Muscle layer of duodenum (tissue), 2 donors: ENCODE data around the gene DOC2A.

Source experiments
- H3K27ac ChIP-seq: one replicate; pipeline ENCODE4 v1.7.0; 2013; ENCODE audit warnings: mild to moderate bottlenecking, low read length
- H3K27me3 ChIP-seq: one replicate; pipeline ENCODE4 v1.7.0; 2013; ENCODE audit warnings: low read depth, mild to moderate bottlenecking, control low read depth, low read length
- H3K36me3 ChIP-seq, 2 donors: one replicate each; pipeline ENCODE4 v1.7.0; 2013; ENCODE audit warnings: low read length in 2 of 2, control low read depth in 1 of 2, mild to moderate bottlenecking in 1 of 2; ENCODE audit not compliant: insufficient read depth in 2 of 2, control insufficient read depth in 1 of 2
- H3K4me1 ChIP-seq, 2 donors: one replicate each; pipeline ENCODE4 v1.7.0; 2013; ENCODE audit warnings: low read length in 2 of 2, mild to moderate bottlenecking in 2 of 2, control low read depth in 1 of 2, moderate library complexity in 1 of 2; ENCODE audit not compliant: insufficient read depth in 2 of 2, control insufficient read depth in 1 of 2
- H3K4me3 ChIP-seq, 2 donors: one replicate each; pipeline ENCODE4 v1.7.0; 2013; ENCODE audit warnings: low read length in 2 of 2, low read depth in 1 of 2, mild to moderate bottlenecking in 1 of 2
- H3K9me3 ChIP-seq, 2 donors: one replicate each; pipeline ENCODE4 v1.7.0; 2013; ENCODE audit warnings: low read length in 2 of 2, control low read depth in 1 of 2, mild to moderate bottlenecking in 1 of 2; ENCODE audit not compliant: control insufficient read depth in 1 of 2
- donor health status: healthy.

DOC2A gene

GRCh38 chr16:30010844-30011713 lies at the start of gene DOC2A:
DOC2A (minus strand) TSS chr16:30011027; CDS start chr16:30010222, 805 bp downstream.
- Histone ChIP-seq H3K9me3 (no peaks in the 10 kb centered on the region), H3K36me3 (no peaks in the 10 kb centered on the region), H3K4me1 (peaks cover 0 to 19% of the 10 kb centered on the region in 2 donors), H3K27me3 (peaks cover 21% of the 10 kb centered on the region), H3K27ac (no peak within 1 kb of the TSS), H3K4me3 (peak within 1 kb of the TSS in 1 of 2 donors; percentile 42)

- H3K27ac ChIP-seq: no peak overlapping the region
- no peaks in the 10 kb centered on the region for H3K9me3 ChIP-seq
- H3K36me3 ChIP-seq: peaks cover 0 to 5% of the 10 kb centered on the region in 2 donors
- peaks cover 5 to 13% of the 10 kb centered on the region in 2 donors for H3K4me1 ChIP-seq
- no peaks in the 10 kb centered on the region for H3K27me3 ChIP-seq
- no peak overlapping the region for H3K4me3 ChIP-seq
Observed at GRCh38 chr16:30060346-30060745, 49.5 kb upstream of the DOC2A start.

GRCh38 chr16:30054959-30055553 lies 44.2 kb upstream of the DOC2A start:
- H3K4me1 ChIP-seq: peaks cover 6 to 8% of the 10 kb centered on the region in 2 donors
- H3K36me3 ChIP-seq: no peaks in the 10 kb centered on the region
- no peaks in the 10 kb centered on the region for H3K9me3 ChIP-seq
- H3K4me3 ChIP-seq: no peak overlapping the region
- H3K27me3 ChIP-seq: no peaks in the 10 kb centered on the region
- no peak overlapping the region for H3K27ac ChIP-seq

GRCh38 chr16:30054451-30054850 lies 43.6 kb upstream of the DOC2A start:
- Histone ChIP-seq H3K27me3 (no peaks in the 10 kb centered on the region), H3K4me3 (no peak overlapping the region), H3K4me1 (peaks cover 6 to 8% of the 10 kb centered on the region in 2 donors), H3K36me3 (no peaks in the 10 kb centered on the region), H3K27ac (no peak overlapping the region), H3K9me3 (no peaks in the 10 kb centered on the region)

GRCh38 chr16:30053376-30054015 lies 42.7 kb upstream of the DOC2A start:
- peaks cover 6 to 8% of the 10 kb centered on the region in 2 donors for H3K4me1 ChIP-seq
- H3K27me3 ChIP-seq: no peaks in the 10 kb centered on the region
- peak overlapping the region; percentile 78 to 79 for H3K4me3 ChIP-seq
- no peaks in the 10 kb centered on the region for H3K36me3 ChIP-seq
- H3K27ac ChIP-seq: peak overlapping the region; percentile 1
- no peaks in the 10 kb centered on the region for H3K9me3 ChIP-seq

- Histone ChIP-seq H3K36me3 (no peaks in the 10 kb centered on the region), H3K4me3 (peak overlapping the region; percentile 78 to 79), H3K9me3 (no peaks in the 10 kb centered on the region), H3K27ac (peak overlapping the region; percentile 1), H3K4me1 (peaks cover 6 to 8% of the 10 kb centered on the region in 2 donors), H3K27me3 (no peaks in the 10 kb centered on the region)
Observed at GRCh38 chr16:30052671-30053372, 42.0 kb upstream of the DOC2A start.

- Histone ChIP-seq H3K4me3 (no peak overlapping the region), H3K9me3 (no peaks in the 10 kb centered on the region), H3K27ac (no peak overlapping the region), H3K4me1 (peaks cover 6 to 8% of the 10 kb centered on the region in 2 donors), H3K27me3 (no peaks in the 10 kb centered on the region), H3K36me3 (no peaks in the 10 kb centered on the region)
Observed at GRCh38 chr16:30051518-30051917, 40.7 kb upstream of the DOC2A start.

GRCh38 chr16:30049871-30050270 lies 39.0 kb upstream of the DOC2A start:
- H3K9me3 ChIP-seq: no peaks in the 10 kb centered on the region
- no peaks in the 10 kb centered on the region for H3K27me3 ChIP-seq
- H3K4me1 ChIP-seq: peaks cover 6 to 8% of the 10 kb centered on the region in 2 donors
- H3K27ac ChIP-seq: no peak overlapping the region
- no peak overlapping the region for H3K4me3 ChIP-seq
- no peaks in the 10 kb centered on the region for H3K36me3 ChIP-seq

GRCh38 chr16:30046588-30046987 lies 35.8 kb upstream of the DOC2A start:
- Histone ChIP-seq H3K4me3 (no peak overlapping the region), H3K4me1 (no peaks in the 10 kb centered on the region), H3K27me3 (no peaks in the 10 kb centered on the region), H3K9me3 (no peaks in the 10 kb centered on the region), H3K27ac (no peak overlapping the region), H3K36me3 (no peaks in the 10 kb centered on the region)

GRCh38 chr16:30046178-30046577 lies 35.4 kb upstream of the DOC2A start:
- Histone ChIP-seq H3K27me3 (no peaks in the 10 kb centered on the region), H3K4me1 (no peaks in the 10 kb centered on the region), H3K9me3 (no peaks in the 10 kb centered on the region), H3K4me3 (no peak overlapping the region), H3K27ac (no peak overlapping the region), H3K36me3 (no peaks in the 10 kb centered on the region)

- H3K9me3 ChIP-seq: no peaks in the 10 kb centered on the region
- H3K27me3 ChIP-seq: no peaks in the 10 kb centered on the region
- no peaks in the 10 kb centered on the region for H3K36me3 ChIP-seq
- no peak overlapping the region for H3K27ac ChIP-seq
- no peak overlapping the region for H3K4me3 ChIP-seq
- no peaks in the 10 kb centered on the region for H3K4me1 ChIP-seq
Observed at GRCh38 chr16:30041841-30042240, 31.0 kb upstream of the DOC2A start.
